Stimulated activated CD4-positive, alpha-beta T cell treated with anti-CD3 and anti-CD28 coated beads, Interleukin-2, amount 100 ng/mL, for 4 hours (primary cell): ENCODE measurements around the gene HOXB5.
A peak's percentile ranks its signal among the peaks of the same experiment; 100 is the strongest.

Source experiments
- DNase-seq: peaks from one replicate; pipeline ENCODE4 v3.0.0-alpha.2; 2020; ENCODE audit warnings: low read depth

HOXB5 gene

DNA sequence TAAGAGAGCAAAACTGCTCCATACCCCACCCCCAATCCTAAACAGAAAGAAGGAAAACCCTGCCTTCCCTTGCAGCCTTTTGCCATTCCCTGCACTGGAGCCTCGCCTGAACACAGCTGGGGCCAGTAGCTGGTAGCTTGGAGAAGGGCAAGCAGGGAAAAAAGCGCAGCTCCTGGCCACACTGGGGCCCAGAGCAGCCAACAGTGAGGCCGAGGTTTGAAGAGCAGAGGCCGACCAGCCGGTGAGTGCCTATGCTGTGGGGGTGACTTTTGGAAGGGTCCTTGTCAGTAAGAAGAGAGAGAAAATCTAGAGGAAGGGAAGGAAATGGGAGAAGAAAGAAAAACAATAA is 35.8 kb upstream of the HOXB5 start:
- no peak for DNase-seq

GRCh38 chr17:48628649-48629410 is 35.3 kb upstream of the HOXB5 start:
- no peak for DNase-seq

GRCh38 chr17:48627623-48628521 is 34.3 kb upstream of the HOXB5 start:
- DNase-seq, result no peak

- no peak for DNase-seq
These were observed 33.6 kb upstream of the HOXB5 start for GRCh38 chr17:48627118-48627597.

DNA sequence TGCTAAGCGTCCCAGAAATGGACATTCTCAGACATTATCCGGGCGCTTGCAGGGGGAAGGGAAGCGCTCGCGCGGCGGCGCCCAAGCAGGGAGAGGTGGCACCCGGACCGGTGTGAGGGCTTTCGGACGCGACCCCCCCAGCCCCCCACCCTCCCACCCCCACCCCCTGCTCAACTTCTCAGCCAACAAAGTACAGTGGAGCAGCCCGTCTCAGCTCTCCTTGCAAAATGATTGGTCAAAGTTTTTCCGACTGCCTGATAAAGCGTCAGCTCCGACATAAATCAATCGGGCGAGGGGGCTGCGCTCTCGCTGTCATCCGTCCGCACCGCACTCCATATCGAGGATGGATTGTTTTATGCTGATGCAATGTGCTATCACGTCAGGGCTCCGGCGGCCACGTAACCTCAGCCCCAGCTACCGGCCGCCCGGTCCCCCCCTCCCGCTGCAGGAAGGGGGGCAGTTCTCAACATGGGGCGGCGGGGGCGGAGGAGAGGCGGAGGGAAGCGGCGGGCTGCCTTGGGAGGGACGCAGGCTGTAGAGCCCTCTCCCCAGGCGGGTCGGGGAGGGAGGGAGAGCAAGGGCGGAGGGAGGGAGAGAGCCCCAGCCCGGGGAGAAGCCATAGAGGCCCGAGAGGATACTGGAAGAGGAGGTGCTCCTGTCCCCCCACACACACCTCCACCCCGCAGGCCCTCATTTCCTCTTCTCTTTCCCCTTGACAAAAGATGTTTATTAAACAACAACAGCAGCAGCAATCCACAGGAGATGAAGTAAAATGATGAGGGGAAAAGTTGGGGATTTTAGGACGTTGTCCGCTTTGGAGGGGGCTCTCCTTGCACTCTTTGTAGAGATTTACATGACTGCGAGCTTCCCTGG is 32.9 kb upstream of the HOXB5 start, which contains the start of gene HOXB9:
HOXB9 (minus strand) TSS at position 114 of the 873 bp plus-strand sequence; CDS start at position 25, 89 bp downstream.
- peak; percentile 61 for DNase-seq

GRCh38 chr17:48625495-48626244 is 32.1 kb upstream of the HOXB5 start:
- DNase-seq, result no peak

DNA sequence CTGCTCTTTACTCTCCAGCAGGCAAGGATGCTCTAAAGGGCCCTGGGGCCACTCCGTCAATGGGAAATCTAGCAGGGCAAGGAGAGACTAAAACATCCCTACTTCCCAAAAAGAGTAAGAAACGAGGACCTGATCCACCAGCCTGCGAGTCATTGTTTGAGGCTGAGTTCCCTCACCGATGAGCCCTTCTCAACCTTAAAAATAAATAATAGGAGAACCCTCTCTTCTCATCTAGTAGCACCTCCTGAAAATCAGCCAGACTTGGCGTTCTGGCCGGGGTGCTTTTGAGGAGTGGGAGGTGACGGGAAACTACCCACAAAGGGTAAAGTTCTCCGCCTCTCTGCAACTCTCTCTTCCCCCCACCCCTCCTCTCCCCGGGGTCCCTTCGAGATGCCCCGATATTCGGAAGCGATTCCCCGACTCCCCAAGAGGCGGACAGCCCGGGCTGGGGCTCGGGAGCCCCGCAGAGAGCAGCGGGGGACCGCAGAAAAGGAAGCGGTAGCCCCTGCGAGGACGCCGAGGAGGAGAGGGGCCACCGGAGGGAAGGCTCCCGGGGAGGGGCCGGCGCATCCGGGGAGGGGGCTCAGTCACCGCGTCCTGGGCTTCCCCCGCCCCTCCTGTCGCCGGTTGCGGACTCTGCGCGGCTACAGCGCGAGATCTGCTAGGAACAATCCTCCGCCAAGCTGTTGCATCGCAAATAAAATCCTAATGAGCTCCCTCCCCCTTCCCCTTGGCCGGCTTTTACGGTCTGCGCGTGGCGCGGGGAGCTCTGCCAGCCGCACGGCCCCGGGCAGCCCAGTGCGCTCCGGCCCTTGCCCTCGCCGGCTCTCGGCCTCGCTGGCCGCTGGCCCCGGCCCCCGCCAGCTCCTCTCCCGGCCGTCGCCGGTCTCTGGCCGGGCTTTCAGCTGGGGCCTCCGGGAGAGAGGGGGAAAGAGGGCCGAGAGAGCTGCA is 31.2 kb upstream of the HOXB5 start:
- no peak for DNase-seq

- DNase-seq, result no peak
These were observed 30.5 kb upstream of the HOXB5 start for GRCh38 chr17:48624118-48624517.

DNA sequence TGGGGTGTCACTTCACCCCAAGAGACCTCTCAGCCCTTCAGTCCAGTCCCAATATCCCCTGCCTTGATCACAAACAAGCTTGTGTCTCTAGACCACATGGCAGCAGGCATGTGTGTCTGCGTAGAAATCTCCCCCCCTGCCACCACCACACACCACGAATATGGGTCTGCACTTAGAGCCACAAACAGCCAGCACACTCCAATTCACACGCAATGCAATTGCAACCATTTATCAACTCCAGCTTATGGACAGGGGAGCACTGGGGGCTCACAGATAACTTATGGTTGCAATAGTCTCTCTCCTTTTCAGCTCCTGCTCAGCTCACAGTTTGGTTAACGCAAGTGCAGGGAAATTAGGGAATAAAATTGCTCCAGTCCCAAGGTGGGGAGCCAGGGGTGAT is 30.0 kb upstream of the HOXB5 start:
- no peak for DNase-seq

GRCh38 chr17:48622857-48623256 is 29.3 kb upstream of the HOXB5 start:
- no peak for DNase-seq

- DNase-seq, result no peak
These were observed 28.1 kb upstream of the HOXB5 start for GRCh38 chr17:48621410-48622392.

- no peak for DNase-seq
These were observed 27.0 kb upstream of the HOXB5 start for GRCh38 chr17:48620461-48621139.

- no peak for DNase-seq
These were observed 26.4 kb upstream of the HOXB5 start for GRCh38 chr17:48619826-48620449.

DNA sequence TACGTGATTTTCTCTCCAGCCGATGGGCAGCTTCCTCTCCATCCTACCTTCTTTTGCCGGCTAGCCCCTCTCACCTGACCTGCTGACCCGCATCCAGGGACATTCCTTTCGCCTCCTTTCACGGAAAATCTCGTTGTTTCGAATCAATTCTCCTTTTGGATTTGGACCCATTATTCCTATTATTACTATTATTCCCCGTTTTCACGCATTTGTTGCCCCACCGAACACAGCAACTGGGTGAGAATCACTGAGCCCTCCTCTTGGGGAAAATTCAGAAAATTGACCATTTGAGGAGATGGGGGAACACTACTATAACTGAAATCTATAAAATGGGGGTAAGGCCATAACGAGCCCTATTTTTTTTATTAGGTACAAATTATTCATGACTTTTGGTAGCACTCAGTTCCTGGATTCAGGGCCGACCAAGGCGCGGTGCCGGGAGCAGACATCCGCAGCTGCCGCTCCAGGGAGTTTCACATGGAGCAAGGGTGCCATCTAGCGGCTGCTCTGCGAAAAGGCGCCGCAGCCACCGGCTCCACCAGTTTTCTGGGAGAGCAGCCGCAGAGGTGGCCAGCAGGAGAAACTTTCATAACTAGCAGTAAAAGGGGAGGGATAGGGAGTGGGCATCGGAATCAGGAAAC is 24.8 kb upstream of the HOXB5 start:
- DNase-seq, result peak; percentile 73

- no peak for DNase-seq
These were observed 24.1 kb upstream of the HOXB5 start for GRCh38 chr17:48617471-48618255.

DNA sequence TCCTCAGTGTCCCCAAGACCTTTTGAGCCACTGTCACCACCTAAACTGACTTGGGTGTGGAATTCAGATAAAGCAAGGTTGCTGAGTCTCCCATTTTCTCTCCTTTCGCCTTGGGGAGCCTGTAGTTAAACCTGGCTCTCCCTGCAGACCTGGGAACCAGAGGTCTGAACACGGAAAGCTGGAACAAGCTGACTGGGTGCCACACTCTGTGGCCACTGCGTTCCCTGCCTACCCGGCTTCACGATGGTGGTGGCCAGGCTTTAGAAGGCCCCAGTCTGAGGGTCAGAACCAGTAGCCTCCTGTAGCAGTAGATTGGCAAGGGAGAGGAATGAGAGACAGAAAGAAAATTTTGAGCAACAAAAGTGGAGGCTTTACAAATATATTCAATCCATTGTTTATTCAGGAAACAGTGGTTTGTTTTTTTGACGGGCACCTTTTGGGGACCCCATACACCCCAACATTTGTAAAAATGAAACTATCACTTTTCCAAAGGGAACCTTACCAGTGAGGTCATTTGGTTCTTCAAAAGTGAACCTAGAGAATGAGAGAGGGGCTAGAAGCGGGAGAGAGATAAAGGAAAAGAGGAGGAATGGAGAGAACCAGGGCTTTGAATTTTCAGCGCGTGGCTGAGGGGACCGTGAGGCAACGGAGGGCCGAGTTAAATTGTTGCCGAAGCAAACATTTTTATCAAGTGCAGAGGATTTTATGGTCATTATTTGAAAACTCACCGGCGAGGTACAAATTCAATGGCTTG is 23.3 kb upstream of the HOXB5 start:
- no peak for DNase-seq
